OCI-LY7 (cell line): ENCODE results near the gene FRRS1.

Experiments
- EZH2phosphoT487 ChIP-seq: fragments of 200-600 bp; sonication (generic); IDR thresholded peaks from 2 replicates; pipeline ENCODE4 v1.6.1; 2018; ENCODE audit warnings: low read depth, borderline replicate concordance, mild to moderate bottlenecking, mixed run types, antibody characterized with exemption, low read length, moderate library complexity, mixed read lengths
- TF ChIP-seq, protein P1 (sequence below): fragments of 200-600 bp; sonication (generic); conservative IDR thresholded peaks from 2 replicates; pipeline ENCODE4 v1.5.1; 2014; ENCODE audit warnings: mild to moderate bottlenecking, antibody characterized with exemption, low read length, moderate library complexity, mixed read lengths

GRCh38 chr1:99674115-99675064 lies 92.0 kb downstream of the FRRS1 start:
- TF ChIP-seq, protein P1, sequence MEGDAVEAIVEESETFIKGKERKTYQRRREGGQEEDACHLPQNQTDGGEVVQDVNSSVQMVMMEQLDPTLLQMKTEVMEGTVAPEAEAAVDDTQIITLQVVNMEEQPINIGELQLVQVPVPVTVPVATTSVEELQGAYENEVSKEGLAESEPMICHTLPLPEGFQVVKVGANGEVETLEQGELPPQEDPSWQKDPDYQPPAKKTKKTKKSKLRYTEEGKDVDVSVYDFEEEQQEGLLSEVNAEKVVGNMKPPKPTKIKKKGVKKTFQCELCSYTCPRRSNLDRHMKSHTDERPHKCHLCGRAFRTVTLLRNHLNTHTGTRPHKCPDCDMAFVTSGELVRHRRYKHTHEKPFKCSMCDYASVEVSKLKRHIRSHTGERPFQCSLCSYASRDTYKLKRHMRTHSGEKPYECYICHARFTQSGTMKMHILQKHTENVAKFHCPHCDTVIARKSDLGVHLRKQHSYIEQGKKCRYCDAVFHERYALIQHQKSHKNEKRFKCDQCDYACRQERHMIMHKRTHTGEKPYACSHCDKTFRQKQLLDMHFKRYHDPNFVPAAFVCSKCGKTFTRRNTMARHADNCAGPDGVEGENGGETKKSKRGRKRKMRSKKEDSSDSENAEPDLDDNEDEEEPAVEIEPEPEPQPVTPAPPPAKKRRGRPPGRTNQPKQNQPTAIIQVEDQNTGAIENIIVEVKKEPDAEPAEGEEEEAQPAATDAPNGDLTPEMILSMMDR: no peak
- TF ChIP-seq EZH2phosphoT487: no peak
